CD4-positive, alpha-beta T cell (primary cell): ENCODE results near the gene TSPO2. TPM values are rescaled to one million over a fixed set of nuclear protein-coding genes. Genes with fewer than 3 reads are reported as not detected.

Experiments used
- ATAC-seq: fragments of 200-7000 bp; cut with Tn5 transposase; one replicate; pipeline ENCODE4 v1.10.0; 2022; ENCODE audit warnings: mild to moderate bottlenecking; ENCODE audit not compliant: poor library complexity
- CTCF ChIA-PET: fragments of 350-600 bp; sonication (Branson Sonifier 250); formaldehyde crosslinking; loops from one replicate; lab custom pipeline; 2021; ENCODE audit warnings: antibody characterized with exemption, inconsistent platforms; lab: Charles Lee
- POLR2A ChIA-PET: fragments of 350-600 bp; sonication (Branson Sonifier 250); formaldehyde crosslinking; loops from one replicate; lab custom pipeline; 2021; ENCODE audit warnings: antibody characterized with exemption, inconsistent platforms; lab: Charles Lee
- DNase-seq, 14 experiments: peaks; one replicate each; pipeline ENCODE4 v3.0.0-alpha.2; 2013 to 2020; ENCODE audit warnings: mixed read lengths in 2 of 14
- H3K27ac ChIP-seq, 2 donors: one replicate each; pipeline versions ENCODE4 v1.5.1 to v1.7.0; 2013; ENCODE audit warnings: low read length in 2 of 2, low read depth in 1 of 2, mild to moderate bottlenecking in 1 of 2
- H3K27me3 ChIP-seq, 2 experiments: 1 replicate in 1 of 2; 2 replicates in 1 of 2; pipeline versions ENCODE4 v1.6.1 to v1.7.0; 2013; ENCODE audit warnings: low read length in 2 of 2, control low read depth in 1 of 2, mild to moderate bottlenecking in 1 of 2, moderate library complexity in 1 of 2; ENCODE audit not compliant: insufficient read depth in 2 of 2, control insufficient read depth in 1 of 2
- H3K36me3 ChIP-seq: one replicate; pipeline ENCODE4 v1.6.1; 2013; ENCODE audit warnings: low read length, control low read depth; ENCODE audit not compliant: insufficient read depth
- H3K4me1 ChIP-seq: one replicate; pipeline ENCODE4 v1.6.1; 2013; ENCODE audit warnings: low read length, control low read depth; ENCODE audit not compliant: insufficient read depth
- H3K4me3 ChIP-seq: one replicate; pipeline ENCODE4 v1.5.1; 2013; ENCODE audit warnings: mild to moderate bottlenecking, low read length, moderate library complexity
- H3K9me3 ChIP-seq, 2 experiments: 1 replicate in 1 of 2; 2 replicates in 1 of 2; pipeline versions ENCODE4 v1.6.1 to v1.7.0; 2013; ENCODE audit warnings: low read length in 2 of 2, mild to moderate bottlenecking in 2 of 2, control low read depth in 1 of 2, moderate library complexity in 1 of 2; ENCODE audit not compliant: control insufficient read depth in 1 of 2, insufficient read depth in 1 of 2
- H3K27ac Mint-ChIP-seq: one replicate; pipeline ENCODE4 v1.8.0; 2020; ENCODE audit warnings: mixed read lengths
- H3K27me3 Mint-ChIP-seq: one replicate; pipeline ENCODE4 v1.8.0; 2021; ENCODE audit warnings: mixed read lengths
- H3K36me3 Mint-ChIP-seq: one replicate; pipeline ENCODE4 v1.8.0; 2021; ENCODE audit warnings: low read depth, mixed read lengths
- H3K4me1 Mint-ChIP-seq: one replicate; pipeline ENCODE4 v1.8.0; 2021; ENCODE audit warnings: low read depth, mixed read lengths
- H3K4me3 Mint-ChIP-seq: one replicate; pipeline ENCODE4 v1.8.0; 2020; ENCODE audit warnings: mild to moderate bottlenecking, mixed read lengths
- H3K9me3 Mint-ChIP-seq: one replicate; pipeline ENCODE4 v1.8.0; 2020; ENCODE audit warnings: mixed read lengths
- CTCF ChIP-seq: fragments of 200-600 bp; IDR thresholded peaks from one replicate; pipeline ENCODE4 v1.8.0; 2022; ENCODE audit warnings: antibody characterized with exemption, mild to moderate bottlenecking
- intact Hi-C, 2 experiments: fragments of 100-400 bp; cut with DNase I in 1 of 2; cut with micrococcal nuclease in 1 of 2; formaldehyde crosslinking; loops; one replicate each; pipeline versions ENCODE4 v1.15.1 to v1.9.0; 2023 to 2025; cut with DNase I, micrococcal nuclease
- total RNA-seq, 174 experiments: library from RNA in 2 of 174; stranded (reverse) in 2 of 174; gene quantifications; one replicate each; pipeline ENCODE4 v1.2.3 and lab custom pipeline; 2021 to 2026

TSPO2 gene
- total RNA-seq, 2 experiments from 2014 or later = not detected

DNA sequence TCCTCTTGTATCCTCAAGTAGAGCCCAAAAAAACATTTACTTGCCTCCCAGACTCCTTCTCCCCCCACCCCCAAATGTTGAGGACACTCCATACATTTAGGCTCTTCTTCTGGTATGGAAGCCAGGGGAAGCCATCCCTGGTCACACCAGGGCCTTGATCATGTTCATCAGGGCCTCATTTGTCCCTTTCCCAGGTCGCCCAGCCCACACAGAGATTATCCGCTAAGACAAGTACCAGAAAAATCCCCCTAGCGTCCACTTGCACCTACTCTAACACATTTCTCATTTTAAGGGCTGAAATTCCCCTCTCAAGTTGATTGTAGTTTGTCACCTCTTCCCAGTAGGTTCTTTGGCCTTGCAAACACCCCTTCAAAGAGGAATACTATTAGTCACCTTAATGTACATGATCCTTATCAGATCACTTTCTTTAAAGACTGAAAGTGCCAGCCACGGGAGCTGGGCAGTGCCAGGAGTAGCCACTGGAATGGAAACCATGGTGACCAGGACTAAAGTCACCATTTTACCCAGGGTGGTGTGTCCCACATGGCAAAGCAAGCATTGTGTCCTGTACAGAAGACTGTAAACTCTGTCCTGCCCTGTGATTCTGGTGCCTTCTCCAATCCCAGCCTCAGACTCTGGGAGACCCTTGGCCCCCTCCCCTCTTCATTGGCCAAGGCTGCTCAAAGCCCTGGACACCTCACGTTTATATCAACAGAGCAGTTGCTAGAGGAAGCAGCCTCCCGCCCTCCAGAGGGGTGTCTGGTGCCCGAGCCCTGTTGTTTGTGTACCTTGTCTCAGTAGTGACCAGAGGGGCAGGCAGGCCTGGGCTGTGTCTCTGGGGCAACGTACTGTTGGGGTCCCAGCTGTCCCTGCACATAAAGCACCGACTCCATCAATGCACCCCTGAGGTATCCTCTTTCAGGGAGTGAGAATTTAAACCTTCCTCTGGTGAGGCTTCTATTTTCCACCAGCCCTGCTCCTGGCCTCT lies 5.8 kb downstream of the TSPO2 start:
- Histone ChIP-seq H3K36me3 (peaks cover 3% of the 10 kb centered on the region), H3K27me3 (no peaks in the 10 kb centered on the region), H3K27ac (no peak overlapping the region), H3K4me1 (peaks cover 18% of the 10 kb centered on the region), H3K4me3 (no peak overlapping the region), H3K9me3 (no peaks in the 10 kb centered on the region)
- intact Hi-C loops = no loop called here
- H3K36me3 Mint-ChIP-seq = peaks cover 6% of the 10 kb centered on the region
- DNase-seq (no peak), ATAC-seq (no peak)
- H3K9me3 Mint-ChIP-seq = no peaks in the 10 kb centered on the region
- TF ChIP-seq CTCF = no peak
- POLR2A ChIA-PET = no interaction called here
- H3K27me3 Mint-ChIP-seq = no peaks in the 10 kb centered on the region
- peaks cover 22% of the 10 kb centered on the region for H3K4me1 Mint-ChIP-seq
- CTCF ChIA-PET = no interaction called here
- H3K4me3 Mint-ChIP-seq = no peak overlapping the region
- H3K27ac Mint-ChIP-seq = no peak overlapping the region

- no peaks in the 10 kb centered on the region for H3K9me3 ChIP-seq
- no peak for ATAC-seq
- Mint-ChIP-seq H3K4me1 (peaks cover 22% of the 10 kb centered on the region), H3K4me3 (no peak overlapping the region), H3K9me3 (no peaks in the 10 kb centered on the region), H3K27ac (no peak overlapping the region), H3K36me3 (peaks cover 6% of the 10 kb centered on the region), H3K27me3 (no peaks in the 10 kb centered on the region)
- no peak overlapping the region for H3K4me3 ChIP-seq
- TF ChIP-seq CTCF = no peak
- peaks cover 3% of the 10 kb centered on the region for H3K36me3 ChIP-seq
- peaks cover 20% of the 10 kb centered on the region for H3K4me1 ChIP-seq
- ChIA-PET CTCF (interaction anchor here (0.6 kb wide), 1 partner anchor 599 kb away, joined by 3 read pairs; no protein-coding TSS in a partner anchor), POLR2A (no interaction called here)
- intact Hi-C loops = no loop called here
- no peak for DNase-seq
- no peaks in the 10 kb centered on the region for H3K27me3 ChIP-seq
- no peak overlapping the region for H3K27ac ChIP-seq
These were observed 7.3 kb downstream of the TSPO2 start for GRCh38 chr6:41049521-41049920.

- ChIA-PET CTCF (interaction anchor here (0.6 kb wide), 1 partner anchor 598 kb away, joined by 3 read pairs; no protein-coding TSS in a partner anchor), POLR2A (interaction anchor here (0.9 kb wide), 1 partner anchor 10 kb away, joined by 3 read pairs; no protein-coding TSS in a partner anchor)
- Mint-ChIP-seq H3K36me3 (peaks cover 6% of the 10 kb centered on the region), H3K27ac (no peak overlapping the region), H3K4me3 (no peak overlapping the region), H3K4me1 (peaks cover 22% of the 10 kb centered on the region), H3K27me3 (no peaks in the 10 kb centered on the region), H3K9me3 (no peaks in the 10 kb centered on the region)
- no peak for DNase-seq
- H3K4me3 ChIP-seq = no peak overlapping the region
- no peaks in the 10 kb centered on the region for H3K27me3 ChIP-seq
- intact Hi-C loops = no loop called here
- no peak overlapping the region for H3K27ac ChIP-seq
- no peak for ATAC-seq
- H3K4me1 ChIP-seq = peaks cover 20% of the 10 kb centered on the region
- H3K9me3 ChIP-seq = no peaks in the 10 kb centered on the region
- peaks cover 3% of the 10 kb centered on the region for H3K36me3 ChIP-seq
- no peak for TF ChIP-seq CTCF
These were observed 7.7 kb downstream of the TSPO2 start for GRCh38 chr6:41049955-41050354.
